ENCODE results near the gene POU3F2.

The POU3F2 gene

DNA sequence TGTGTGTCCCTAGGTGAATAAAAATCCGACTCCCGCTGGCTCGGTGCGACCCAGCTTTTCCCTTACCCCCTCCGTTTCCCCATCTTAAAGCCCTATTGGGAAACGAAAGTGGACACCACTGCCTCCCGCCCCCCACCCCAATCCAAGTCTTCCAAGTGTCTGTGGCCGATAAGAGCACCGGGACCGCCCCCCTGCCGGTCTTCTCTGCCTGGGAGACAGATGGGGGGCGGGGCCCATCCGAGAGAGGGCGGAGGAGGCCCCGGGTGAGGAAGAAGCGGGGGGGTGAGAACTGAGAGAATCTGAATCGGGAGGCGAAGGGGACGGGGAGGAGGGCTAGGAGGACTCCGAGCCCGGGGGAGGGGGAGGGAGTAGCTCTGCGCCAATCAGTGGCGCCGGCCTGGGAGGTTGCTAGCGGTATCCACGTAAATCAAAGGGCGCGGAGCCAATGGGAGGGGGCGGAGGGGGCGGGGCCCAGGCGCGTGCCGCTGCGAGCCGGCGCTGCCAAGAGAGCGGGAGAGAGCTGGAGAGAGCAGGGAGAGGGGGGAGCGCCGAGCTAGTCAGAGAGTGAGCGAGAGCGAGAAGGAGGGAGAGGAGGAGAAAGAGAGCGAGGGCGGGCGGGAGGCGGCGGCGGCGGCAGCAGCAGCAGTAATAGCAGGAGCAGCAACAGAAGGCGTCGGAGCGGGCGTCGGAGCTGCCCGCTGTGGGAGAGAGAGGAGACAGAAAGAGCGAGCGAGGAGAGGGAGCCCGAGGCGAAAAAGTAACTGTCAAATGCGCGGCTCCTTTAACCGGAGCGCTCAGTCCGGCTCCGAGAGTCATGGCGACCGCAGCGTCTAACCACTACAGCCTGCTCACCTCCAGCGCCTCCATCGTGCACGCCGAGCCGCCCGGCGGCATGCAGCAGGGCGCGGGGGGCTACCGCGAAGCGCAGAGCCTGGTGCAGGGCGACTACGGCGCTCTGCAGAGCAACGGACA is at the start of gene POU3F2:
Gene POU3F2, plus strand, starts transcription at position 515 of the 972 bp plus-strand sequence. Its CDS starts 300 bp downstream, at position 815.
- H3K9me3 Mint-ChIP-seq = no peaks in the 10 kb centered on the region

GRCh38 chr6:98787435-98787834 is 46.9 kb upstream of the POU3F2 start:
- Mint-ChIP-seq H3K36me3 (no peaks in the 10 kb centered on the region), H3K27me3 (peaks cover 20% of the 10 kb centered on the region)
- no peak for ATAC-seq

More for the DNA sequence above, at the start of gene POU3F2:
- peak; percentile 84 for ATAC-seq
- H3K4me3 Mint-ChIP-seq = peak within 1 kb of the TSS; percentile 83
- H3K27me3 Mint-ChIP-seq = peaks cover 92% of the 10 kb centered on the region
- H3K4me1 Mint-ChIP-seq = peaks cover 41% of the 10 kb centered on the region
- no peaks in the 10 kb centered on the region for H3K36me3 Mint-ChIP-seq
- H3K27ac Mint-ChIP-seq = peak within 1 kb of the TSS; percentile 9

DNA sequence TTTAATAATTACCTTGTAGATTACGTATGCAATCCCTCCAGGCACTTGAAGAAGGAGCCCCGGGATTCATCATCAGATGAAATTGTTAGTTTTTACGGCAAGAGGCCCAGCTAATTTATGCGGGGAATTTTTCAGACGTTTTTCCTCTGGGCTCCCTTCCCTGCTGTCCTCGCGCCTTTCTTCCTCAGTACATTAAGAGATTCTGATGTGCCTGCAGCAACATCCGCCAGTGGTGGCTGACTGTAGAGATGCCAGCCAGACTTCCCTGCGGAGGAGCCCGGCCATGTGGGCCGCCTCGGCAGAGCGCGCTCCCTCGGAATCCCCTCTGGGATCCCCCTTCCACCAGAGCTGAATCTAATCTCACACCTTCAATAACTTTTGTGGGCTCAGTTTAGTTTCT is 46.4 kb upstream of the POU3F2 start:
- no peaks in the 10 kb centered on the region for H3K4me1 Mint-ChIP-seq
- H3K27ac Mint-ChIP-seq = no peak overlapping the region

More at GRCh38 chr6:98787435-98787834, 46.9 kb upstream of the POU3F2 start:
- Mint-ChIP-seq H3K4me3 (no peak overlapping the region), H3K27ac (no peak overlapping the region), H3K4me1 (no peaks in the 10 kb centered on the region), H3K9me3 (peaks cover 3% of the 10 kb centered on the region)

GRCh38 chr6:98794307-98794842 is 40.0 kb upstream of the POU3F2 start:
- H3K36me3 Mint-ChIP-seq = no peaks in the 10 kb centered on the region
- no peaks in the 10 kb centered on the region for H3K9me3 Mint-ChIP-seq
- H3K4me3 Mint-ChIP-seq = no peak overlapping the region
- peaks cover 7% of the 10 kb centered on the region for H3K27me3 Mint-ChIP-seq
- H3K27ac Mint-ChIP-seq = no peak overlapping the region
- ATAC-seq = no peak
- no peaks in the 10 kb centered on the region for H3K4me1 Mint-ChIP-seq

More for the DNA sequence above, 46.4 kb upstream of the POU3F2 start:
- Mint-ChIP-seq H3K4me3 (no peak overlapping the region), H3K36me3 (no peaks in the 10 kb centered on the region), H3K27me3 (peaks cover 23% of the 10 kb centered on the region), H3K9me3 (peaks cover 3% of the 10 kb centered on the region)
- no peak for ATAC-seq

DNA sequence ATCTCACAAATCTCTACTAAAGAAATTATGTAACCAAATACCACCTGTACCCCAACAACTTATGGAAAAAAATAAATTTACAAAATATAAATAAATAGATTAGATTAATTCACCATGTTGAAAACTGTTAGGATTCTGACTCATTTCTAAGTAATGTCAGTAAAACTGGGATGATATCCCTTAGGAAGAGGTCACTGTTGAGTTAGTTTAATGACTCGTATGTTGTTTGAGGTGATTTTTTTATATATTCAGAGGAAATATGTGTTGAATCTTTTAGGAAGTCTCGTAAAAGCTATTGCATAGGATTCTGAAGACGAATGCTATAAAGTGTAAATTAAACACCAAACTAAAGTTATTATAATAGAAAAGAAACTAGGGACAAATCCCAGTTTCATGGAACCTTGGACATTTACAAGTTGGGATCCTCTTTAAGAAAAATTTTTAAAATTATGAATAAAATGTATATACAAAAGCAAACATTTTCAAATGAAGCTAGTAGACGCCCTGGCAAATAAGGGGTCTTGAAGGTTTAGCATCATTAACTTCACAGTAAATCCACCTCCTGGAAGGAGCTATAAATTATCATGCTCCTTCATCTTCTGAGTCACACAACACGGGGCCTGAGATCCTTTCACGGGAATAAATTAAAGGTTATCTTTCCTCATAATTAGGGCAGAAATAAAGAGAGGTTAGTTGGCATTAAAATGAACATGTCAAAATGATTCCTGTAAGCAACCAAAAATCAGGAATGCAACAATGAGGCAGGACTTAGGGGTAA is 37.0 kb upstream of the POU3F2 start:
- H3K9me3 Mint-ChIP-seq = no peaks in the 10 kb centered on the region
- no peaks in the 10 kb centered on the region for H3K4me1 Mint-ChIP-seq
- no peak for ATAC-seq
- peaks cover 4% of the 10 kb centered on the region for H3K27me3 Mint-ChIP-seq
- no peaks in the 10 kb centered on the region for H3K36me3 Mint-ChIP-seq
- no peak overlapping the region for H3K4me3 Mint-ChIP-seq
- no peak overlapping the region for H3K27ac Mint-ChIP-seq

GRCh38 chr6:98800866-98801265 is 33.5 kb upstream of the POU3F2 start:
- Mint-ChIP-seq H3K9me3 (peaks cover 9% of the 10 kb centered on the region), H3K27me3 (peaks cover 11% of the 10 kb centered on the region), H3K36me3 (no peaks in the 10 kb centered on the region), H3K4me3 (no peak overlapping the region), H3K4me1 (no peaks in the 10 kb centered on the region), H3K27ac (no peak overlapping the region)
- ATAC-seq = no peak

GRCh38 chr6:98808541-98809210 is 25.7 kb upstream of the POU3F2 start:
- H3K27me3 Mint-ChIP-seq = peaks cover 7% of the 10 kb centered on the region
- peaks cover 10% of the 10 kb centered on the region for H3K9me3 Mint-ChIP-seq
- no peaks in the 10 kb centered on the region for H3K4me1 Mint-ChIP-seq
- H3K4me3 Mint-ChIP-seq = no peak overlapping the region
- no peak for ATAC-seq
- H3K27ac Mint-ChIP-seq = no peak overlapping the region
- no peaks in the 10 kb centered on the region for H3K36me3 Mint-ChIP-seq

DNA sequence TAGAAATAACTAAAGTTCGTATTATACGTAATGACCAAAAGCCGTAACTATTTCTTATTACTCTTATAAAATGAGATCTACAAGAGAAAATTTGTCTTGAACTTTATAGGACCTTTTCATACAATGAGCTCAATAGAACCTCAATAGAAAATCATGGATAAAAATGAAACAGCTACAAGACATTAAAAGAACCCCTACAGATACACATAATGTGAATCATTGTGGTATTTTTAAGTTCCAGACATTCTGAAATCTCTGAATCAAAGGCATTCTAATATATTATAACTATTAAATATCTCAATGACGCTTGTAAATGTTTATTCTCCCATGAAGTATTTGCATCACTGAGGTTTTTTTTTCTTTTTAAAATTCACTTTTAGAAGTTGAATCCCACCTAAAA is 22.2 kb upstream of the POU3F2 start:
- H3K36me3 Mint-ChIP-seq = no peaks in the 10 kb centered on the region
- H3K9me3 Mint-ChIP-seq = no peaks in the 10 kb centered on the region
- no peak for ATAC-seq
- H3K4me1 Mint-ChIP-seq = no peaks in the 10 kb centered on the region
- no peak overlapping the region for H3K27ac Mint-ChIP-seq
- no peak overlapping the region for H3K4me3 Mint-ChIP-seq
- H3K27me3 Mint-ChIP-seq = peaks cover 3% of the 10 kb centered on the region

DNA sequence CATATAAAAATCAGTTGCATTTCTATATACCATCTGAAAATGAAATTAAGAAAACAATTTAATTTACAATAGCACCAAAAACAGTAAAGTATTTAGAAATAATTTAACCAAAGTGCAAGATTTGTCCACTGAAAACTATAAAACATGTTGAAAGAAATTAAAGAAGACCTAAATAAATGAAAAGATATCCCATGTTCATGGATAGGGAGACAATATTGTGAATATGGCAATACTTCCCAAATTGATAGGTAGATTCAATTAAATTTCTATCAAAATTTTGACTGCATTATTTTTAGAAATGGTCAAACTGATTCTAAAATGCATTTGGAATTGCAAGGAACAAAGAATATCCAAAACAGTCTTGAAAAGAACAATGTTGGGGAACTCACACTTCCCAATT is 17.6 kb upstream of the POU3F2 start:
- H3K4me1 Mint-ChIP-seq = no peaks in the 10 kb centered on the region
- no peak for ATAC-seq
- no peaks in the 10 kb centered on the region for H3K9me3 Mint-ChIP-seq
- peaks cover 33% of the 10 kb centered on the region for H3K27me3 Mint-ChIP-seq
- H3K36me3 Mint-ChIP-seq = no peaks in the 10 kb centered on the region
- H3K27ac Mint-ChIP-seq = no peak overlapping the region
- H3K4me3 Mint-ChIP-seq = no peak overlapping the region

- Mint-ChIP-seq H3K4me1 (peaks cover 14% of the 10 kb centered on the region), H3K27me3 (peaks cover 78% of the 10 kb centered on the region), H3K27ac (no peak overlapping the region), H3K9me3 (peaks cover 4% of the 10 kb centered on the region), H3K4me3 (no peak overlapping the region), H3K36me3 (no peaks in the 10 kb centered on the region)
- ATAC-seq = no peak
Observed at GRCh38 chr6:98821756-98822405, 12.5 kb upstream of the POU3F2 start.

DNA sequence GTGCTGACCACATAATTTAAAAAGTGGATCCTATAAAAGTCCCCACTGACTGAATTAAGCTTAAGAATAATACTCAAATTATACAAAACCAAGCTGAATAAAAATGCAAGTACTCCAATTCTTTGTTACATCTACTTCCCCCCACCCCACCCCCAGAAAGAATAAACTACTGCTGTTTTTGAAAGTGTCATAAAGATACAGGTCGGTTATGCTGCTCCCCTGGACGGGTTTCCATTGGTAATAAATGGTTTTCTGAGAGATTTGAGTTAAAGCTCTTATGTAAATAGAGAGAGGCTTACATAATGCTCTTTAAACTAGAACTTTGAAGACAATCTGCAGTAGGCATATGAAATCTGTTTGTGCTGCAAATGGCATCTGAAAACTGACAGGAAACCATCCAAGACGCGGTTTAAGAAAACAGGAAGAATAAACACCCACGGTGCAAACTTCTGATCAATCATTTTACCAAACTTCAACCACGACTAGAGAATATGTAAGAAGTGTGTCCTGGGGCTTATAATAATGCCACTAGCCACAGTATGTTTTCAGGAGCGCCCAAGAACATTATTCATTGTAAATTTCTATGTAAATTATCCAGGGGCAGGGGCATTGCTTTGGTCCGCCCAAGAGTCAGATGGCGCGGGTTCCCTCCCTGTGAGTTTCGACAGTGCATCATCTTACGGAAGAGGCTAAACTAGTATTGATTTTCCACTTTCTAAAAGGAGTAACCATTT is 10.8 kb upstream of the POU3F2 start:
- Mint-ChIP-seq H3K4me1 (peaks cover 14% of the 10 kb centered on the region), H3K9me3 (peaks cover 4% of the 10 kb centered on the region), H3K4me3 (peak overlapping the region; percentile 7), H3K27me3 (peaks cover 79% of the 10 kb centered on the region), H3K27ac (no peak overlapping the region), H3K36me3 (no peaks in the 10 kb centered on the region)
- no peak for ATAC-seq

DNA sequence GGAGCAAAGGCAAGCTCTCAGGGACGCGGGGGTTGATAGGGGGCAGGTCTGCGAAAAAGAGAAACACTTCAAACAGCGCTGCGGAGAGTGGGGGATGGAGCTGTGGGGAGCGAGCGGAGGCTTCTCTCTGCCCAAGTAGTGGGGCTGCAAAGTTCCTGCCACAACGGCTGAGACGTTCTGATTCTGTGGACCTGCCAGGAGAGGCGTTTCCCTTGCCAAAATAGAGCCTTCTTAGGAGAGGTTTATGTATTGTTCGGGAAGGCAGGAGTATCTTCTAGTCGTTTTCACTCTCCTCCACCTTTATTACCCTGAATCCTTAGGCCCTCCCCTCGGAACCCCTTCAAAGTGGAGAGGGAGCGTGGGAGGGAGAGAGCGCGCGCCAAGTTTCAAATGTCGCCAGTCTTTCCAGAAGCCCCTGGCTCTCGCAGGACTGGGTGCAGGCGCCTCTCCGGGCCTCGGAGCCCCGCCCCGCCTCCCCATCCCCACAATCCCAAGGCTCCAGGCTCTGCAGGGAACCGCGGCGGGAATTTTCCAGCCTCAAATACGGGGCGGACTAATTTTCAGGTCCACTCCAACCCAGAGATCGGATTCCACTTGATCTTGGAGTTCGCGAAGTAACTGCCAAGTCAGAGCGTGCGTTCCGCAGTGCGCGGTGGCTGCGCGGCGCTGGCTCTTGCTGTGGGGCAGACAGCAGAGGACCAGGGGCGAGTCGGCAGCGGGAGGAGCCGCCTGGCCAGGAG is 10.0 kb upstream of the POU3F2 start:
- peaks cover 21% of the 10 kb centered on the region for H3K4me1 Mint-ChIP-seq
- peaks cover 4% of the 10 kb centered on the region for H3K9me3 Mint-ChIP-seq
- peak overlapping the region; percentile 7 for H3K4me3 Mint-ChIP-seq
- H3K27ac Mint-ChIP-seq = no peak overlapping the region
- no peak for ATAC-seq
- H3K27me3 Mint-ChIP-seq = peaks cover 82% of the 10 kb centered on the region
- no peaks in the 10 kb centered on the region for H3K36me3 Mint-ChIP-seq

- H3K27ac Mint-ChIP-seq = no peak overlapping the region
Observed at GRCh38 chr6:98824902-98825599, 9.3 kb upstream of the POU3F2 start.

More at GRCh38 chr6:98824902-98825599, 9.3 kb upstream of the POU3F2 start:
- H3K4me1 Mint-ChIP-seq = peaks cover 22% of the 10 kb centered on the region
- no peaks in the 10 kb centered on the region for H3K36me3 Mint-ChIP-seq
- ATAC-seq = no peak
- H3K4me3 Mint-ChIP-seq = no peak overlapping the region
- H3K27me3 Mint-ChIP-seq = peaks cover 89% of the 10 kb centered on the region
- H3K9me3 Mint-ChIP-seq = peaks cover 4% of the 10 kb centered on the region
